GM19455 (cell line): ENCODE data around the gene EPN1.

Experiments used
- ATAC-seq: cut with Tn5 transposase; IDR thresholded peaks from one replicate; pipeline ENCODE4 v1.9.1; 2021; ENCODE audit not compliant: unreplicated experiment

Gene EPN1

DNA sequence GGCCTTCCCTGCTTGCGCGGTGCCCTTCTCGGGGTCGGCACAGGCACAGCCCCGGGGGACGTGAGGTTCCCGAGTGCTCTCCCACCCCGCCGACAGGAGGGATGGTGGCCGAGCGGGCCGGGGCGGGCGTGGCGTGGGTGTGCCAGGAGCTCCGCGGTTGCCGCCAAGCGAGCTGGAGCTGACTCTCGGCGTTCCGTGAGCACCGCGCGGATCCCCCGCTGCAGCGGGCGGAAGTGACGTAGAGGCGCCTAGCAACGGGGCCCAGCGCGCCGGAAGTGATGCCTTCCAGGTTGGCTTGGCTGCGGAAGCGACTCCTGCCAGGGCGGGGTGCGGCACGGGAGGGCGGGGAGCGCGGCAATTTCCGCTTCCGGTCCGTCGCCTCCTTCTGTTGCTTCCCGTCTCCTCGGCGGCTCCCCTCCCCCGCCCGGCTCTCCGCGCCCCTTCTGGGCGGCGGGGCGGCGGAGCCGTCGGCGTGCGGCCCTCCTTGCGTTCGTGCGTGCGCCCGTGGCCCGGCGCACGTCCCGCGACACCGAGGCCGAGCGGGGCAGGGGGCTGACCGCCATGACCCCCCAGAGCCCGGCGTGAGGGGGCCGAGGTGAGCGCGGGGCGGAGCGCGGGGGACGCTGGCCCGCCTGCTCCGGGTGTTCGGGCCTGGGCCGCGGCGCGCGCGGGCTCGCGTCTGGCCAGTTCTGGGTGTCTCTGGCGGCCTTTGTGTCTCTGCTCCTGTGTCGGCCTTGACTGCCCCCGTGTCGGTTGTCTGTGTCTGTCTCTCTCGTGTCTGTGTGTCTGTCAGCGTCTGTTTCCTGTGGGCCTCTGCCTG, at the start of gene EPN1:
Gene EPN1 (plus strand): TSS at position 386 of the 820 bp plus-strand sequence. CDS start 3,402 bp downstream, outside the sequence.
- ATAC-seq = peak; percentile 52

DNA sequence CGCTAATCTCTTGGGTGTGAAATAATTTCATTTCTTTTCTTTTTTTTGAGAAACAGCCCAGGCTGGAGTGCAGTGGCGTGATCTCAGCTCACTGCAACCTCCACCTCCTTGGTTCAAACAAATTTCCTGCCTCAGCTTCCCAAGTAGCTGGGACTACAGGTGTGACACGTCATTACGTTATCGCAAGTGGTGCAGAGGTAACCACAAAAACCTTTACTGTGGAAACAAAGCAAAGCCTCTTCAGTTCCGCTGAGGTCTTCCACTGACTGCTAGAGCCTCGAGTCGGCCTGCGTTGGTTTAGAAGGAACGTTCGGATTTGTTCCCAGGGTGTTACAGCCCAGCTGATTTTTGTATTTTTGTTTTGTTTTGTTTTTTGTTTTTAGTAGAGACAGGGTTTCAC, 48.7 kb upstream of the EPN1 start:
- no peak for ATAC-seq

DNA sequence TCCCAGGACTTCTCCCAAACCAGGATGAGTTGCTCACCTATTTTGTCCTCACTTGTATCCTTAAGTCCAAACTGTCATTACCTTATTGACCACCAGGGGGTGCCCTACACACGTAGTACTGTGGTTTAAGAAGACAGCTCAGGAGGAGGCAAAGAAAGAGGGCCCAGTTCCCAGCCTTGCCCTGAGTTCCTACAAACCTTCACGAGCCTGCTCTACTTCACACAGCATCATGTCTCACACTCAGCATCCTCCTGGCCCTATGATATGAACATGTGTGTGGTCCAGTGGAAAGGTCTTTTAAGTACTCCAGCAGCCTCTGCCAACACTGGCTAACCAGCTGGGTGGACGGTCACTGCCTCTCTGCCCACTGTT, 42.6 kb upstream of the EPN1 start:
- ATAC-seq = no peak

DNA sequence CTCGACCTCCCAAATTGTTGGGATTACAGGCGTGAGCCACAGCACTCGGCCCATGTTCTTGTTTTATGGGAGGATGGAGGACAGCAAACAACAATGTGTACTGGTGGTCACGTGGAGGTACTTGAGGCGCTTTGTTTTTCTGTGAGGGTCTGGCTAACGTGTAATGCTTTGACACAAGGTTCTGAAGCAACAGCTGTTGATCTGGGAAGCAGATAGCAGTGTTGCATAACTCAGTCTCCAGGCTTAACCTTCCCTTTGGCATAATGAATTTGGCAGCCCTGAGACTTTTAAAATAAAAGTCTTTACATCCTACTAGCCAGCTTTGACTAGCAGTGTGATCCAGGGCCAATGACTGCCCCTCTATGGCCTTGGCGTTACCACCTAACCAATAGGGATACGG, 41.2 kb upstream of the EPN1 start:
- ATAC-seq = no peak

DNA sequence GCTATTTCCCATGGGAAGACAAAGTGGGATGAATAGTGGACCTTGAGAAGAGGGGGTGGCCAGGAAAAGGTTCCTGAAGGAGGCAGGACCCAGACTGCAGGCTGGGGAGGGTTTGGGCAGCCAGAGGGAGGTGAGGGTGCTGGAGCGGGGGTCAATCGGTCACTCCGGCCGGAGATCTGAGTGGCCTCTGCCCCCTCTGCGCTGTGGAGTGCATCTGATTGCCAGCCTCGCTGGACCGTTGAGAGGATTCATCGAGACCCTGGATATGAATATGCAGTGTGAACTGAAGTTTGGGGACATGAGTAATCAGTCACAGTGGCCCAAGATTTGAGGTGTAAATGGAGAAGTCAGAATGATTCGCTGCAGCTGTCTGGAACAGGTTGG, 39.7 kb upstream of the EPN1 start:
- ATAC-seq = no peak

DNA sequence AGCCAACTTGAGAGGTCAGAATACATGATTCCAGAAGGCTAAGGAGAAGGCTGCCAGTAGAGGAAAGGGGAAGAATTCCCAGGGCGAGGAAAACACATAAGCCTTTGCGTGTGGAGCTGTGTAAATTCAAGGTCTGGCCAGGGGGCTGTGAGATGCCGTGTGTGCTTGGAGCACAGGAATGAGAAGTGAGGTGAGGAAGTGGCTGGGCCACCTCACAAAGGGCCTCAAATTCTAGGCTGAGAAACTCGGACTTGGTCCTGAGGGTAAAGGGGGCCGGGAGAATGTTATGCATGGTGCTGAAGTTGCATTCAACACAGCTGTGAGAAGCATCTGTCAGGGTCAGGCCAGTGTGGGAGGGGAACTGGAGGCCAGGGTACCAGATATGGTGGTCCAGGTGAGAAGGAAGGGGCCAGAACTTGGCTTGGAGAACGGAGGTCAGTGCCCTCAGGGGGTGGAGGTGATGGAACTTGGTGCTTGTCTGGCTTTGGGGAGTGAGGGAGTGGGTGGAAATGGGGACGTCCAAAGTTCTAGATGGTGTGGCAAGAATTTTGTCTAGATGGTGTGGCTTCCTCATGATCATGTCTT, 39.1 kb upstream of the EPN1 start:
- ATAC-seq = no peak

DNA sequence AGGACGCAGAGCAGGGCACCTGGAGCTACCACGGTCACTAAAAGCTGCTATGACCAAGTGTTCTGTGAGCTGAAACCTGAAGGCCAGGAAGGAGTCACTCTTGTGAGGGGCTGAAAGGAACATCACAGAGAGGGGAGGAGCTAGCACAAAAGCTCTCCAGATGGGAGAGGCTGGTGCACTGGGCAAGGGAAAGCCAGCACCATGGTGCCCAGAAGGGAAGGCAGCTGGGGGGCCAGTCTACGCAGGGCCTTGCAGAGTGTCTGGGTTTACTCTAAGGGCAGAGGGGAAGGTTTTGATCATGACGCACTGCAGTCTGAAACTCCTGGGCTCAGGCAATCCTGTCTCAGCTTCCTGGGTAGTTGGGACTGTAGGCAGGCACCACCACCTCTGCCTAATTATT, 38.3 kb upstream of the EPN1 start:
- no peak for ATAC-seq

DNA sequence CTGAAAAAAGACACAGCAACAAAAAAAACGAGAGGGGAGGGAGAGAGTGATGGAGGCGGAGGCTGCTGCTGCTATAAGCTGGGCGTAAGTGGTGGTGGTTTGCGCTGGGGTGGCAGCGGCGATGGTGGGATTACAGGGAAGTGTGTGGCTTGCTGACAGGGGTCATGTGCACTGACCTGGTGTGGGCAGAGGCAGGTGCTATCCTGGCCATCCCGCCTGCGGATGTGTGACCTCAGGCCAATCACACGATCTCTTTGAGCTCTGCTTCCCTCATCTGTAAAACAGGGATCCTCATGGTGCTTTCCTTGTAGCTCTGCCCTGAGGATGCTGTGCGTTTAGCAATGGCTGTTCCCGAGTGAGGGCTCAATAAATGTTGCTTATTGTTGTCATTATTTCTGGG, 37.5 kb upstream of the EPN1 start:
- ATAC-seq = no peak

DNA sequence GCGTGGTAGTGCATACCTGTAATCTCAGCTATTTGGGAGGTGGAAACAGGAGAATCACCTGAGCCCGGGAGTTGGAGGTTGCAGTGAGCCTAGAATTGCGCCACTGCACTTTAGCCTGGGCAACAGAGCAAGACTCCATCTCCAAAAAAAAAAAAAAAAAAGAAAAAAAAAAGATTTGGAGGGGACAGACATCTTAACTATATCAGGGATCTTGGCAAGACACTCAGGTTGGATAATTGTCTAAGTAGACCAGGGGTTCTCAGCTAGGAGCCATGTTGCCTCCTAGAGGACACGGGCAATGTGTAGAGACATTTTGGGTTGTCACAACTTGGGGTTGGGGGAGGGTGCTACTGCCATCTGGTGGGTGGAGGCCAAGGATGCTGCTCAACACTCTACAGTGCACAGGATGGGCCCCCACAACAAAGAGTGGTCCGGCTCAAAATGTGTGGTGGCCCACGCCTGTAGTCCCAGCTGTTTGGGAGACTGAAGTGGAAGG, 36.1 kb upstream of the EPN1 start:
- ATAC-seq = no peak

DNA sequence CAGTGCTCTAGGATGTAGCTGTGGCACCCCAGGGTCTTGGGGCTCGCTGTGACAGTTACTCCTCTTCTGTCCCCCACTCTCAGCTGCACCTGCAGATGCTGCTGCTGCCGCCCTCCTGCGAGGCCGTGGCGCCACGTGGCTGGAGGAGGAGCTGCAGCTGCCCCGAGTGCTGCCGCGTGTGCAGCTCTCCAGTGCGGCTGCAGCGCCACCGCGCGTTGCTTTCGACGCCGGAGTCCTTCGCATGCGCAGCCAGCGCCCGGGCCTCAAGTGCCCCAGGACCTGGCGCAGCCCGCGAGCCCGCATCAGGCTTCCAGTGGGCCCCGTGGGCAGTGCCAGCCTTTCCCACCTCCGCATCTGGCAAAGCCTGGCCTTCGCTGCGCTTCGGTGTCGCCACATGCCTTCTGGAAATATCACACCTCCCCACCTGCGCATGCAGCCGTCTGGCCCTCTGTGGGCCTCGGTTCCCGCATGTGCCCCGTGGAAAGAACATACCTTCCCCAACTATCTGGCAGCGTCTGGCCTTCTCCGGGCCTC, 34.9 kb upstream of the EPN1 start:
- ATAC-seq = no peak

DNA sequence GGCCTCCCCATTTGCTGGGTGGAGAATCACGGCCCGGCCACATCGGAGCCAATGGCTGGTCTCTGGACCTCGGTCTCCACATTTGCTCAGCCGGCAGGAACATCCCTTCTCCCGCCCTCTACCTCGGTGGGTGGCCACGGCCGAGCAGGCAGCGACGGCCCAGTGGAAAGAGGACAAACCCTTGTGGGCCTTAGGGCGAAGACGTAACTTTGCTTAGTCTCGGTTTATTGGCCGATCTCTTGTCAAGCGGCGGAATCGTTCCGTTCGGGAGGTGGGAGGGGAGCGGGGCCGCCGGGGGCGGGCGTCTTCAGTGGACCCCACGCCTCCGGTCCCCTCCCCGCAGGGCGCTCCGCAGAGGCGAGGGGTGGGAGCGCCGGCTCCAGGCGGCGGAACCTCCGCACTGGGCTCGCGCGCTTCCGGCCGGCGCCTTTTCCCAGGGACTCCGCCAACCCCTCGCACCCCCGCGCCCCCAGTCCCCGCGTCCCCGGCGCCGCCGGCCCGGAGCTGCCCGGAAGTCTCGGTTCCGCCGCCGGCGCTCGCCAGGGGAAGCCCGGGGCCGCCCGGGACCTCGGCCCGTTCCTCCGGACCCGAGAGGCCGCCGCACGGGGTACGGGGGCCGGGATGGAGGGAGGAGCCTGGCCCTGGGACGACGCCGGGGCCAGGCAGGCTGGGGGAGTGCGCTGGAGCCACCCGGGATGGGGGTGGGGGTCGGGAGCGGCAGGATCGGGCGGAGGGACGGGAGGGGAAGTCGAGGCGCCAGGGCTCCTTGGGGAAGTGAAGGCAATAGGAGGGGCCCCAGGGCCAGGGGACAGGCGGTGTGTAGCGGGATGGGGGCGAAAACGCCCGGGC, 34.2 kb upstream of the EPN1 start, which contains the start of gene ZNF580:
Gene ZNF580 (plus strand): TSS at position 426 of the 849 bp plus-strand sequence. CDS start 1,507 bp downstream, outside the sequence.
- no peak for ATAC-seq

DNA sequence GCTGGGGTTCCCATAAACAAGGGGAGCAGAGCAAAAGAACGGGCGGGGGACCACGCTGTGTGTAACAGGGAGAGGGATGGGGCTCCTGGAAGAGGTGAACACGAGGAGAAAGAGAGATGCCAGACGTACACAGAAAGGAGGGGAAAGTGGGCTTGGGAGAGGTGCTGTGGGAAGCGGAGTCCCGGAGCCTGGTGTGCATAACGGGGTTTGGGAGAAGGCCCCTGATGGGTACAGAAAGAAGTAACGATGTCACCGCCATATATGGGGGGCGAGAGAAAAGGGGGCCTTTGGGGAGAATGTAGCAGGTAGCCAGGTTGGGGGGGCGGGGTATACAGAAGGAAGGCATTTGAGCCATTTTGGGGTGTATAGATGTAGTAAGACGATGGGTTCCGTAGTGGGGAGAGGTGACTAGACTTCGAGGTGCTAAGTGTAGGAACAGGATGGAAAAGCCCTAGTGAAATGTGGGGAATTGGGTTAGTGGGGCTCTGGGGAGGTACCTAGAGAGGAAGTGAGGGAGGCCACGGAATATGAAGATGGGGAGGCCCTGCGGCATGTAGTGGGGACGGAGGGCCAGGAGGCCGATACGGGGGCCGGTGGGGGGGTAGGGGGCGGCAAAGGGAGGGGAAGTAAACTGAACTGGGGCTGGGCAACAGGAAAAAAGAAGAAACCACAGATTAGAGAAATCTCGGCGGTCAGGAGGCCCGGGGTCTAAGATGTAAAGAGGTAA, 33.4 kb upstream of the EPN1 start:
- ATAC-seq = no peak

DNA sequence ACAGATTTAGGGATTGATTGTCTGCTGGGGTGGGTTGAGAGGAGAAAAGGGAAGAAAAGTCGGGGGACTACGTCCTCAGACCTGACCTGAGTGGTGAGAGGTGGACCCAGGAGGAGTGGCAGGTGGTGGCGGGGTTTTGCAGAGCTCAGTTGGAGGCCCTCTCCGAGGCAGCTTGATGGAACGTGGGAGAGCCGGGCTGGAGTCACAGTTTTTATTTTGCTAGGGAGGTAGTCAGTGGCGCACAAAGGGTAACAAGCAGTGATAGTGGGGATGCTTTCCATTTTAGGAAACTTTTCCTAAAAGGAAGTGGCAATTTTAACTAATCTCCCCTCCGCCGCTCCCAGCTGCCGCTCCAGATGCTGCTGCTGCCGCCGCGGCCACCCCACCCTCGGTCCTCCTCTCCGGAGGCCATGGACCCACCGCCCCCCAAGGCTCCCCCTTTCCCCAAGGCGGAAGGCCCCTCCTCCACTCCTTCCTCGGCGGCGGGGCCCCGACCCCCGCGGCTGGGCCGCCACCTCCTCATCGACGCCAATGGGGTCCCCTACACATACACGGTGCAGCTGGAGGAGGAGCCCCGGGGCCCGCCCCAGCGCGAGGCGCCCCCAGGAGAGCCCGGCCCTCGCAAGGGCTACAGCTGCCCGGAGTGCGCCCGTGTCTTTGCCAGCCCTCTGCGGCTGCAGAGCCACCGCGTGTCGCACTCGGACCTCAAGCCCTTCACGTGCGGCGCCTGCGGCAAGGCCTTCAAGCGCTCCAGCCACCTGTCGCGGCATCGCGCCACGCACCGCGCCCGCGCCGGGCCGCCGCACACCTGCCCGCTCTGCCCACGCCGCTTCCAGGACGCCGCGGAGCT, 32.6 kb upstream of the EPN1 start:
- ATAC-seq = no peak

DNA sequence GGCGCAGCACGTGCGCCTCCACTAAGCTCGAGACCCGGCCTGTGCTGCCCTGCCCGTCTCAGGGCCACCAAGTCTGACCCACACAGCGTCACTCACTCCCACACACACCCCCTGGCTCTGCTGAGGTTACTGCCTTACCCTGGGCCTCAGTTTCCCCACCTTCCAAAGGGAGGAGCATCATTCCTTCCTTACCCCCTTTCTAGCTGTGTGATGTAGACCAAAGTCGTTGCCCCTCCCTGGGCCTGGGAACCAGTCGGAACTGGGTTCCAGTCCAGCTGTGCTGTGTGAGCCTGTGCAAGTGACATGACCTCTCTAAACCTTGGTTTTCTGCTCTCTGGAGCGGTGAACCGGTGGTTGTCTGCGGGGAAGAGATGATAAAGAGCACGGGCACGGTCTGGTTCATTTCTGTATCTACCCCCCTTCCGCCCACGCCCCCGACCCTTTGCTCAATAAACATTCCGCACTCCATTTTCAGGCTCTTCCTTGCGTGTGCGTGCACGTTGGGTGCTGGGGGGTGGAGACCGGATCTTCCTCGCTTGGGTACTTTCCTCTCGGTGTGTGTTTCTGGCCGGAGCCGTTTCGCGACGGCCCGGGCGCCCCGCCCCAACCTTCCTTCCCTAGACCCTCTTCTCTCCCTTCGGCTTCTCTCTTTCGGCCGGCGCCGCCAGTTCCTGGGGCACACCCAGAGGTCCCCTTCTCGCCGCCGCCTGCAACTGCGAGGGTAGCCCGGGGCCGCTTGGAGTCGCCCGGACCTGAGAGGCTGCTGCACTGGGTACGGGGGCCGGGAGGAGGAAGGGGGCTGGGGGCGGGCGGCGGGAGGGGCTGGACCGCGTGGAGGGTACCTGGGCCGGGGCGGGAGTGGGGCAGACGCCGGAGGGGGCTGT, 31.8 kb upstream of the EPN1 start, which contains the start of gene ZNF581:
Gene ZNF581 (plus strand): TSS at position 647 of the 884 bp plus-strand sequence. CDS start 923 bp downstream, outside the sequence.
- no peak for ATAC-seq

DNA sequence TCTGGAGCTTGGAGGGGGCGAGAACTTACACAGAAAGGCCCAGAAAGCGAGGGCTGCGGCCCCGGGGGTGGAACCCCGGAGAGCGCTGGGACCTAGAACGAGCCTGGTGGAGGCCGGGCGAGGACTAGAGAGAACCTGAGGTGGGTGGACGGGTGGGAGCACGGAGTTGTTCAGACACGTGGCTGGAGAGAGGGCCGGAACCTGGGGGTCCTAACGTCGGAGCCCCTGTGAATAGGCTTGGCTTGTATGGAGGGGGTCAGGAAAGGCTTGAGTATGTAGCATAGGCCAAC, 31.2 kb upstream of the EPN1 start:
- ATAC-seq = no peak

DNA sequence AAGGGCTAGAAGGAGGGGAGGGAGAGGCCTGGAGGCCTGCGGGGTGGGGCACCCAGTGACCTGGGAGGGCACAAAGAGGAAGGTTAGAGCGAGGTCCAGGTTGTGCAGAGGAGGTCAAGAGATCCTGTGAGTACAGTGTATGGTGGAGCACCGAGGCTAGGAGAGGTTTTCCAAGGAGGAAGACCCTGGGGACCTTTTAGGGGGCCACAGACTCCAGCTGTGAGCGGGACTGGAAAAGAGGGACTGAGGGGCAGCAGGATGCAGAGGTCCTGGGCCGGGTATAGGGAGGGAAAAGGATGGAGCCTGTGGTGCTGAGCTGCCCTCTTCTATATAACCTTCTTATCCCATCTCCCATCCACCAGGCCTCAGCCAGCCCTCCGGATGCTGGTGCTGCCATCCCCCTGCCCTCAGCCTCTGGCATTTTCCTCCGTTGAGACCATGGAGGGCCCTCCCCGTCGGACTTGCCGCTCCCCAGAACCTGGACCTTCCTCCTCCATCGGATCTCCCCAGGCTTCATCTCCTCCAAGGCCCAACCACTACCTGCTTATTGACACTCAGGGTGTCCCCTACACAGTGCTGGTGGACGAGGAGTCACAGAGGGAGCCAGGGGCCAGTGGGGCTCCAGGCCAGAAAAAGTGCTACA, 30.7 kb upstream of the EPN1 start:
- ATAC-seq = no peak

DNA sequence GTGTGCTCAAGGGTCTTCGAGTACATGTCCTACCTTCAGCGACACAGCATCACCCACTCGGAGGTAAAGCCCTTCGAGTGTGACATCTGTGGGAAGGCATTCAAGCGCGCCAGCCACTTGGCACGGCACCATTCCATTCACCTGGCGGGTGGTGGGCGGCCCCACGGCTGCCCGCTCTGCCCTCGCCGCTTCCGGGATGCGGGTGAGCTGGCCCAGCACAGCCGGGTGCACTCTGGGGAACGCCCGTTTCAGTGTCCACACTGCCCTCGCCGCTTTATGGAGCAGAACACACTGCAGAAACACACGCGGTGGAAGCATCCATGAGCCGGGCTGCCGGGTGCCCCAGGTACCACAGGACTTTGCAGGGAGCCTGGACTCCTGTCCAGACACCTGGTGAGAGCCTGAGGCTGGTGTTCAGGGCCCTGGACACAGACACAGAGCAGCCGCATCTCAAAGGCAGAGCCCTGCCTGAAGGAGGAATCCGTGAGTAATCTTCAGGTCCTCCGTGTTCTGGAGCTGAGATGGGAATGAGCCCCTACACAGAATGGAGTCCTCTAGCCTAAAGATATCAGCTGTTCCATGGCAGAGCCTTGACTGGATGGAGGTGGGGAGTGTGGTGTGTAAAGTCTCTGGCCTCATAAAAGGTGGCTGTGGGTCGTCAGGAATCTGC, 30.0 kb upstream of the EPN1 start:
- ATAC-seq = no peak

DNA sequence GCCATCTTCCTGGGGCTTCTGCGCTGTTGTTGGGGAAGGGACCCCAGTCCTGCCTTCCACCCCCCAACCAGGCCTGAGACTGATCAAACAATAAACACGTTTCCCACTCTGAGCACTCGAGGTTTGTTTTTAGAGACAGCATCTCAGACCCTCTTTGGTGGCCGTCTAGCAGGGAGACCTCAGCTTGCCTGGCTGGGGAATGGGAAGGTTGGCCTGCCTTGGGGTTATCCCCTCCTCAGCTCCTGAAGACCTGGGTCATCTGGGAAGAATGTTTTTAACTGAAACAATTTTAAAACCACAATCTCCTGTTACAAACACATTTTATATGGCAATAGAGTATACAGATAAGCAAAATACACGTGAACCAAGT, 29.5 kb upstream of the EPN1 start:
- ATAC-seq = no peak
